ENCODE measurements around the gene TEX36.
"Not testable (repeated sequence)": the region's sequence is repeated elsewhere in the genome, so short reads cannot be mapped to it uniquely, and the experiment has no call there.

Gene TEX36

DNA sequence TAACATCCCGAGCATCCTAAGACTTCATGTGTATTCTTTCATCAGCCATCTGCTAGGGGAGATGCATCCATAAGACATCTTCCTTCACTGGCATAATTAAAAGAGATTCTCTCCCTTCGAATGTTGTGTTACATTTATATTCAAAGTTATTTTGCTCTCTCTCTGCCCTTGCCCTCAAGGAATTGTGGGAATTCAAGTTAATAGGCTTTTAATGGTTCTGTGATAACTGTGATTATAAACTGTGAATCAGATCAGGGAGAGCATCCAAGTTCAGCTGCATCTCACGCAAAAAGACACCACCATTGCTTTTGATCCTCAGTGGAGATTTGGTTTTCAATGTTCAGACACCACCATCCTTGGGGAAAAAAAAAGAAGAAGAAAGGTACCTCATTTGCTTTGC lies 9.2 kb upstream of the TEX36 start:
- no peak for DNase-seq

DNA sequence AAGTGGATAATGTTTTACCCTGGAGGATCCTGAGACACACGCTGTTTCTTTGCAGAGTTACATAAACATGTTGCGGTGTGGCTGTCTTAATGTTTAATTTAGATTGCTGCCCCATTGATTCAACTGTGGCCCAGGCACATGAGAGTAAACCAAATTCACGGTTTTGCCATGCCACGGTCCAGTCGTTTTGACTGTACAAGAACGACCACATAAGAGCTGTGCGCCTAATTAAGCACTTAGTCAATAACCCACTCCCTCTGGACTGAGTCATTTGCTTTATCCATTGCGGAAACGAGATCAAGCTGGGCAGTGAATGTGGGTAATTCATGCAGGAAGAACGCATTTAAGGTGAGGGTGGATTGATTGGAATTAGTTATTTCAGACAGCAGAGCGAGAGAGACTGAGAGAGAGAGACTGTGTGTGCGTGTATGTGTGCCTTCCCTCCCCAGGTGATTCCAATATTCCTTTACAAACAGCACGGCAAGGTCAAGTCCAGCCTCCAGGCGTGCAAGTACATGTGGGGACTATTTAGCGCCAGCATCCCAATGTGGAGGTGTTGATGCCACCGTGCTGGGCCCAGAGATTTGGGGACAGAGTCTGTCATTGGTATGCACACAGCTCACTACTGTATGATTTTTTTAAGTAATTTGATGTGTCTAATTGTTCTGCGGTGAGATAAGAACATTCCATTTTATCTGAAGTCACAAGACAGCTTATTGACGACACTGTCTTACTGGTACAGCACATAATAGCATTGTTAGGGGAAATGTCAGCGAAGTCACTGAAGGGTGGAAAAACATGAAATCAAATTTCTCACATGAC lies 8.4 kb upstream of the TEX36 start:
- no peak for DNase-seq

DNA sequence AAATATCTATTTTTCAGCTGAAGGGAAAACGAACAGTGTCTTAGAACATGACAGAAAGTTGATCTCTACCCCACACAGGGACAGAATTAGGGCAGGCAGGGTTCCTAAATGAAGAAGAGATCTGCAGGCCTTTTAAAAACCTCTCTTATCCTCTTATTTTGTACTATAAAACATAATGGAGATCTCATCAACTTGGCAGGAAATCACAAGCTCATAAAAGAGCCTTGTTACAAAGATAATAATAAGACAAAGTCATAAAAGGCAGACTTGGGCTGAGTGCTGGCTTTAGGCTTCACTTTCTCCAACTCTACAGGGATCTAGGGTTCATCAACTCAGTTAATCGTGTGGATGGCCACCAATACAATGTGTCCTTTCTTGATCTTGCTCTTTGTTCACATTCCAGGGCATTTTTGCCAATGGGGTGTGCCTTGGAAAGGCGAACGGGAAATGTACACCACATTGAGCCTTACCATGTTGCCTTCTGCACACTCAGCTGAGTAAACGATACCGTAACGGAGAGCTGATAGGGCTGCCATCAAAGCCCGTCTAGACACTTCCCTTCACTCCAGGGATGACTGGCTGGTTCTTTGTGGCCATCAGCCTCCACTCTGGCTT lies 7.1 kb upstream of the TEX36 start:
- DNase-seq = no peak

DNA sequence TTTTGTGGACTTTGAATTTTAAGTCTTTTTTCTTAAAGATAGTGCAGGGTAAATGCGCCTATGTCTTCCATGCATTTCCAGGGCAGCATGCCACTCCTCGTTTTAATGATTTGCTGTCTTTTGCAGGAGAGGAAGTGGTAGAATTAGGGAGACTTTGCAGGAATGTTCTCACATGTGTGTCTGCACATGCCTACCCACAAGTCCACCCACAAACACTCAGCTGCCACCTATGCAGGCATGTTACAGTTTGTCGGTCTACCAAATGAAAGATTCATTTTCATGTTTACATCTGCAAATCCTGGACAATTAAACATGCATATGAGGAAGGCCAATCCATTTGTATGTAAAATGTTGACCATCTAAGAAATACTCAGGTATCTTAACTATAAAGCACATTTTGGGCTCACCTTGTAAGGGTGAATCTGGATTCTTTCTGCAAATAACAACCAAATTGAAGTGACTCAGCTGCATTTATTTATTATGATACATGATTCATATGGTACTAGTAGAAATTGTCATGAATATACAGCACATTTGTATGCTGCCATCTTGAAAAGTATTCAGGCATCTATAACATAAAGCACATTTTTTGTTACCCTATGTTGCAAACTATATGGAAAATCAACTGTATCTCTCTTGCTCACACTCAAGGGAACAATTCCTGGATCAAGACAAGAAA lies 4.7 kb upstream of the TEX36 start:
- no peak for DNase-seq

DNA sequence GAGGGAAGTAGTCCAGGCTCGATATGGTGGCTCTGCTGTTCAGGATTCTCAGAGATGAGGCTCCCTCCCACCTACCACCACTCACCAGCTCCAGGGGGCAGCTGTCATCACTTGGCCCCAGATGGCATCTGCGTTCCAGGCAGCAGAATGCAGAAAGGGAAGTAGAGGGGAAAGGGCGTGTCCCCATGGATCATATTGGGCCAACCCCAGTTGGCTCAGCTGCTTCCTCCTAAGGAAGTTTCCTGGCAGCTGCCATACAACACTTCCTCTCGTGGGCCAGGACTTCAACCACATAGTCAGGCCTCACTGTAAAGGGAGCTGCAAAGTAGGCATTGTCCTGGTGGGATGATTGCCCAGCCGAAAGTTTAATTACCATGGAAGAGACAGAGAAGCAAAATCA lies 1.6 kb upstream of the TEX36 start:
- no peak for DNase-seq

DNA sequence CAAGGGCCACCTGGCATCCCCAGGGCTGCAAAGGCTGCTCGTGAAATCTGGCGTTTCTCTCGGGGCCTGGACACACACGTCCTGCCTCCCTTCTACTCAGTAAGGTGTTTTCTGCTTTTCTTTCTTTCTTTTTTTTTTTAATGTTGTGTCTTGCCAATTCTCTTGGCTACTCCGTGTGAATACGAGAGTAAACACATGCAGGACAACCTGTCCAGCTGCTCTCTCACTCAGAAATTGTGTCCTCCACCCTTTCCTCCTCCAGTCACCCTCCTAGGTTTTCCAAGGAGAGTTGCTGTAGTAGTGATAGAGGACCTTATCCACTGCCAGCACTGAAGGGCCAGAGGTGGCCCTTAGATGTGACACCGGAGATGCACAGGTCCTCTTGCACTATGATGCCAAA lies 858 bp upstream of the TEX36 start:
- DNase-seq = no peak

DNA sequence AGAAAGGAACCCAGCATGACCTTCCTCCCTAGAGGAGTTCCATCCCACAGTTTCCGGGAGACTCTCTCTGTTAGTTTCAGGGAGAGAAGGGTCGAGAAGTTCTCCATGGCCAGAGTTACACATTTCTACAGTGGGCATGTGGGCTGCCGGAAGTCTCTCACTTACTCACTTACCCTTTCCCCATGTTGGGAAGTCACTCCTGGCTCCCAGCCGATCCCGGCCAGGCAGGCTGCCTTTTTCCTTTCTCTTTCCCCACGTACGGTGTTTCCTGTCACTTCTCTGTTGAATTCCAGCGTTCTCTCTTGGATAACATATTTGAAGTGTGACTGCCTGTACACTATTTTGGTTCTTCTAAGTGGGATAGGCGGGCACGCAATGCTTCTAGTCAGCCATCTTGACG lies 3.5 kb downstream of the TEX36 start:
- DNase-seq = no peak

DNA sequence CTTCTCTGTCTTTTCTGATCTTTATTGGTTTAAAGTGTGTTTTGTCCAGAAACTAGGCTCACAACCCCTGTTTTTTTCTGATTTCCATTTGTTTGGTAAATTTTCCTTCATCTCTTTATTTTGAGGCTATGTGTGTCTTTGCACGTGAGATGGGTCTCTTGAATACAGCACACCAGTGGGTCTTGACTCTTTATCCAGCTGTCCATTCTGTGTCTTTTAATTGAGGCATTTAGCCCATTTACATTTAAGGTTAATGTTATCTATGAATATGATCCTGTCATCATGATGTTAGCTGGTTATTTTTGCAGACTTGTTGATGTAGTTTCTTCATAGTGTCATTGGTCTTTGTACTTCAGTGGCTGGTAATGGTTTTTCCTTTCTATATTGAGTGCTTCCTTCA lies 10.1 kb downstream of the TEX36 start:
- DNase-seq = no peak

DNA sequence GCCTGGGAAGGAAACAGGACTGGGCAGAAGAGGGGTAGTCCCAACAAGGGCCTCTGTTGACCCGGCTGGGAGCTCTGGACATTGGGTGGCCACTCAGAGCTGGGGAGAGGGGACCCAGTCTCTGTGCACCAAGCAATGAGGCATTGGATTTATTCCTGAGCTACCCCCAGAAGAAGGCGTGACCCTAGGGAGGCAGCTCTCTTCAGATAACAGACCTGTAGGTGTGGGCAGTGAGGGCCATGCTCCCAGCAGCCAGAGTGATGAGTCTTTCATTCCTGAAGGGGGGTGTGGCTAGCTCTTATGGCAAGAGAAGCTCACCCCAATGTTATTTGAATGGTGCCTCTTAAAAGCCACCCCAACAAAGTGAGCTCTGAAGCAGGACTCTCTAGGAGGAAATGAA lies 20.4 kb downstream of the TEX36 start:
- no peak for DNase-seq

DNA sequence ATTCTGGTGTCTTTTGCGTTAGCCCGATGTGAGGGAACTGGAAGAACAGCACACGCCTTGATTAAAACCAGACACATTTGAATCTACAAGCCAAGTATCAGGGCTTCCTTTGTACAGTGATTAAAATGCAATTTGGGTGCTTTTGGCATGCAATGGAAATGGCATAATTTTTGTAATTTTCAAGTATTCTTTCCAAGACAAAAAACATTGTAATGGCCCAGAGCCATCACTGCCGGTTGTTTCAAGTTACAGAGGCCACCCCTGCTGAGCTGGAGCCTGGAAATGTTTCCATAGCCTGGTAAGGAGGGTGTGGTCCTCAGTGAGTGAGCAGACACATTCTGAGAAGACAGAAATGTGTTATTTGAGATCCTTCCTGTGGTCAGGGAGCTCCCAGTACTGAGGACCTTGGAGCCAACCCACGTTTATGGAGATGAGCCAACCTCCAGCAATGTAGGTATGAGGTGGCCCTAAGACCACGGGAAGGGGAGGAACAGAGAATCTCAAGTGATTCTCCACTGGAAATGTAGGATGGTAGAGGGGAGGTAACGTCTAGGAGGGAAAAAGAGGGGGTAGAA lies 20.9 kb downstream of the TEX36 start:
- DNase-seq = no peak

DNA sequence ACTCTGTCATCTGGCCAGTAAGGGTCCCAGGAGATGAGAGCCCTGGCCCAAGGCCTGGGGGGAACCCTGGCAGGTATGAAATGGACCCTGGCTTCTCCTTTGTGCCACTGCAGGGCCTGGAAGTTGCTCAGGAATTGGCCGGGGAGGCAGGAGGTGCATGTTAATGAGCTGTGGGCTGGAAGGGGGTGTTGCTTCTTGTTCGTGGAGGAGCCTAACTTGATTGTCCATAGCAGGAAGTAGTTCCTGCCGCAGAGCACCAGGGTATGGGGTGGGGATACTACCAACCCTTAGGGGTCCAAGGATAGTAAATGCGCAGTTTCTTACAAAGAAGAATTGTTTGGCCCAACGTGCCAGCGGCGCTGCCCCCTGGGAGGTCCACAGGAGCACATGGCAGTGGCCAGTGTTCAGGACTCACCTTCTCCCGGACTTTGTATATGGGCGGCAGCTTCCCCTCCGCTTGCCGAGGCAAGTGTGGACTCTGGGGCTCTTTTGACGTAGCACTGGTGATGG lies 21.5 kb downstream of the TEX36 start:
- no peak for DNase-seq

DNA sequence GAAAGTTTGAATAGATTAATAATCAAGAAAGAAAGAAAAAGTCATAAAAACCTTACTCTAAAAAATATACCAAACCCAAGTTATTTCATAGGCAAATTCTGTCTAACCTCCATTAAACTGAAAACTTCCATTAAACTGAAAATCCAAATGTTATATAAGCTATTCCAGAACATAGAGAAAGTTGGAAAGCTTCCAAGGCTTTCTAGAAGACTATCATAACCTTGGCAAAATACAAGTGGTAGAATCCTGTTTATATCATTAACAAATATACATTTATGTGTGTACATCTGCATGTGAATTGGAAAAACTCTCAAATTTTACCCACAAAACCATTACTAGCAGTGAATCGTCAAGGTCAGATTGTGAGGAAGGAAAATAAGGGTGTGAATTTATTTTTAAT lies 23.9 kb downstream of the TEX36 start:
- no peak for DNase-seq

DNA sequence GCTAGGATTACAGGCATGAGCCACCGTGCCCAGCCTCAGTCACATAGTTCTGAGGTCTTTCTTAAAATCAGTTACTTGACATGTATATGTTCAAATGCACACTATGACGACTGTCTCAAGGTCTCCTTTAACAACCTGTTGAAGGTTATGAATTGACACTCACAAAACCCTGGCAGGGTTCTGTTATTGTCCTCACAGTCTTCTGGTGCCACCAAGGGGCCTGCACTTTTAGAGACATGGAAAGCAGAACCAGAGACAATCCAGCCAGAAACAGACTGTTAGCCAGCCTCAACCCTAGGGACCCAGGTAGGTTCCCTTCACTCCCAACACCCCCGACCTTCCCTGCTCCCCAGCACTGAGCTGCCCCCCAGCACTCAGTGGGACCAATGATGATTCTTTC lies 26.4 kb downstream of the TEX36 start:
- no peak for DNase-seq

DNA sequence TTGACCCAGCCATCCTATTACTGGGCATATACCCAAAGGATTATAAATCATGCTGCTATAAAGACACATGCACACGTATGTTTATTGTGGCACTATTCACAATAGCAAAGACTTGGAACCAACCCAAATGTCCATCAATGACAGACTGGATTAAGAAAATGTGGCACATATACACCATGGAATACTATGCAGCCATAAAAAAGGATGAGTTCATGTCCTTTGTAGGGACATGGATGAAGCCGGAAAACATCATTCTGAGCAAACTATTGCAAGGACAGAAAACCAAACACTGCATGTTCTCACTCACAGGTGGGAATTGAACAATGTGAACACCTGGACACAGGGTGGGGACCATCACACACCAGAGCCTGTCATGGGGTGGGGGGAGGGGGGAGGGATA lies 29.9 kb downstream of the TEX36 start:
- not testable (repeated sequence) for DNase-seq

DNA sequence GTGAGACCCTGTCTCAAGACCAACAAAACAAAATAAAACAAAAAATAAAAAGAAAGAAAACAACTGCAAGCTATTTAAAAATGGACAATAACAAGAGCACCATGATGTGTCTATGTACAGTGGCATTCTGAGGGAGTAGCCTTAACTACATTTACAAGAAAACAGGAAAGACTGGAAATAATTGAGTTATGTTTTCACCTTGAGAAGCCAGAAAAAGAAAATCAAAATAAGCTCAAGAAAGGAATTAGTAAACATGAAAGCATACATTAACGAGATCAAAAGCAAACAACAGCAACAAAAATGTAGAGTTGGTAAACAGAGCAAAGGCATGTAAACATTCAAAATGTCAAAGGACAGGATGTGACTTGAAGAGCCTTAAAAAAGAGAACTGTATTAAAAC lies 36.7 kb downstream of the TEX36 start:
- no peak for DNase-seq

DNA sequence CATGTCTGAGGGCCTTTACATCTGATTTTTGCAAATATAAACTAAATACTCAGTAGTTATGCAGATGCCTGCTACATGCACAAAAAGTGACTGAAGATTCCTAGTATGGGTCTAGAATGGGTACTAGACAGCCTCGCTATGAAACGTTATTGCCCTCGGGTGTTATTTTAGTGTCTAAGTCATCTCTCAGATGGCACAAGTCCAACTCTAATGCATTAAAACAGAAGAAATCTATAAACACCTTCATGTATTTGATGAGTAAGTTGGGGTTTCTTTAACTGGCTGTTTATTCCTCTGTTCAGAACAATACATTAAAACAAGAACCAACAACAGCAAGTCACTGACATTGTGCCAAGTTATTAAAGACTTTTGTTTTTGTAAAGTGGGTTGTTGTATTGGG lies 41.6 kb downstream of the TEX36 start:
- no peak for DNase-seq

DNA sequence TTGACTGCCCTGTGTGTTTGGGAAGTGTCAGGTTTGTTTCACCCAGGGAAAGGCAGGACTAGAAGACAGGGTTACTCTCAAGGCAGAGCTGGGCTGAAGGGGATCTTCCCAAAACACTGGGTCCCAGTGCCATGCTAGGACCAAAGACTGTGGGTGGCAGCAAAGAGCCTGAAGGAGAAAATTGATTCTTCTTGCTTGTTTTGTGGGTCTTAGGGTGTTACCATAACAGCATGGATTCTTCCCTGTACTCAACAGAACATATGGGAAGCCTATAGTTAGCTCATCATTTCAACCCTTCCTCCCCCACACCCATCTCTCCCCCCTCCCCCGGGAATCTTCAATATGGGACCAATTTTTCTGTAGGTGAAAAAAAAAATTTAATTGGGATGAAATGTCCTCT lies 42.3 kb downstream of the TEX36 start:
- DNase-seq = no peak

DNA sequence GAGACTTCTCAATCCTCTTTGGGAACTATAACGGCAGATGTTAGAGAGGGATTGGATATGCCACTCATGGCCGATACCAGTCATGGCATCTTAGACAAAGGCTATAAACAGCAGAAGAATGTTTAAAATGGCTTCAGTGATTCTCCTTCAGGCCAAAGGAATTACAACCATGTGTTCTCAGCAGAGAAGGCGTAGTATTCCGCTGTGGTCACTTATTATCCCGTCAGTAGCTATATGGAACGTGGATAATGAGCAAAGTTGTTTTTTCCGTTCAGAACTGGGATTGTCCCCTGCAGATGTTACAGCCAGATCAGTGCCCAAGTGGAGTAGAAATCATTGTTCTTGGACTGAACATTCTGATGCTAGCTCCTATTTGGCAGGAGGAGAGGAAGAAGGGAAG lies 43.1 kb downstream of the TEX36 start:
- DNase-seq = no peak

DNA sequence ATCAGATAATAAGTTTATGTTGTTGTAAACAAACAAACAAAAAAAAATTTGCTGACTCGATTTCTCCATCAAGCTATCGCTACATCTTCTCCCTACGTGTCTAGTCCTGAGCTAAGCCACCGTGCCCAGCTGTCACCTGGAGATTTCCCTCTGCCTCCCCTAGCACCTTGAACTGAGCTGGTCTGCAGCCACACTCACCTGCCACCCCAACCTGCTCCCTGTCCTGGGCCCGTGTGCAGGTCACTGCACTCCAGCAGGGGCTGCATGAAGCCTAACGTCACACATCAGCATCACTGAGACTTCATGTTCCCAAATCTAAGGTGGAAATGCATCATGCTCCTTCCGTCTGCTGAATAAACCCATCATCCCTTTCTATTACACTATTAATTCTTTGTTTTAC lies 44.4 kb downstream of the TEX36 start:
- no peak for DNase-seq

DNA sequence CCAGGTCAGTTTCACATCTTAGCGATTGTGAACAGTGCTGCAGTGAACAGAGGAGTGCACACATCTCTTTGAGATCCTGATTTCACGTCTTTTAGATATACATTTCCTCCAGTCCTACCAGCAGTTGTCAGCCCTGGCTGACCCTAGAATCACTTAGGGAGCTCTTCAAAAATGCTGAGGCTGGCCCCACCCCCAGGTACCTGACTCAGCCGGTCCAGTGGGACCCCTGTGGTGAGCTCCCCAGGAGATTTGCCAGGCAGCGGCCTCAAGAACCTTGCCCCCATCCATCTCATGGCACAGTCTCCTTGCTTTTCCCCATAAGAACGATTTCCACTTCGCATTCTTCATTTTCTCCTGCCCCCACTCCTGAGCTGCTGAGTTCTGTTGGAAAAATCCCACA lies 45.5 kb downstream of the TEX36 start:
- no peak for DNase-seq

DNA sequence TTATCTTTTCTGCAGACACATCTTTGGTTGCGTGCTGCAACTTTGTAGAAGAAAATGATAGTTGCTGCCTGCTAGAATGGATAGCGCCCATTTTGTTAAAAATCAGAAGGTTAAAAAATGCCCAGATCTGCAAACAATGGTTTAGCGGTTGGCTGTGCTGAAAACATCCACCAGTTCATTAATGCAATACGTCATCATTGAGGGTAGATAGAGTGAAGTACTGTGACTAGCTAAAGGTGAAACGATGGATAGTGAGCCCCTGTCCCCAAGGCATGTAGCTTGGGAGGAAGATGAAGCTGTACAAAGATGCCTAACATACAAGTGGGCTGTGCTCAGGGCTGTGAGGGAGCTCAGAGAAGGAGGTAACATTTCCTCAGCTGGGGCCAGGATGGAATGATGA lies 48.4 kb downstream of the TEX36 start:
- no peak for DNase-seq

DNA sequence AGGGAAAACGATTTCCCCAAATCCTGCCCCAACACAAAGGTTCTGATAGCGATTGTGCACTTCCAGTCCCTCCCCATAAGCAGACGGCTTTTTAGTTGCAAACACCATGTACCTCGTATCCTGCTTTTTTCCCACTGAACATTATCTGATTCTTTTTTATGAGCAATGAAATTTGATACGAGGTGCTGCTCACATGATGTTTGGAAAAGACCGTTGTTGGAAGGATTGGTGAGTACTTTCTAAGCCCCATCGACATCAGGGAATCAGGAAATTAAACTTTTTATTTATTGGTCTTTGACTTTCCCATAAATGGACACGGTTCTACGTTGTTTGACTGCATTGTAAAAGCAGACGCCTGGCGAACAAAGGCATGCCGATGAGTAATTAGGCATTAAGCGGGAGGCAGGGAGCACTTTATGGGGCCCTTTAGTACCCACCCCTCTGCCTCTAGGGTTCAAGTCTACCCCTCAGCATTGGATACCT lies 49.4 kb downstream of the TEX36 start:
- no peak for DNase-seq

DNA sequence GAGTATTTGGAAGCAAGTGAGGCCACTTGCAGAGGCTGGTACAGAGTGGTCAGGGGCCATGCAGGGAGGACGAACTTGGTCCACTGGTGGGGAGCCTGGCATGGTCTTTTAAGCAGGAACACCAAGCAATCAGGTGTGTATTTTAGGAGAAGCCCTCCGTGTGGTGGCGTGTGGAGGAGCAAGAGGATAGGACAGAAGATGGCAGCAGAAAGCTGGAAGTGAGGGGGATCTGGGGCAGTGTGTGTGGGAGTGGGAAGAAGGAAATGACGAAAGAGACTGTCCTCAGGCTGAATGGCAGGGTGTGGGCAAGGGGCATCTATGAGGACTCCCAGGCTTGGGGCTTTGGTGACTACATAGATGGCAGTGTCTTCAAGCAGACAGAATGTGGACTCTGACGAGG lies 51.2 kb downstream of the TEX36 start:
- DNase-seq = no peak
